GM18907 (cell line): ENCODE results near the gene SLC34A3.
A peak's percentile ranks its signal among the peaks of the same experiment; 100 is the strongest.

Experiments used
- ATAC-seq: cut with Tn5 transposase; IDR thresholded peaks from one replicate; pipeline ENCODE4 v1.9.1; 2021; ENCODE audit warnings: mild to moderate bottlenecking, moderate library complexity; ENCODE audit not compliant: unreplicated experiment

SLC34A3 gene

DNA sequence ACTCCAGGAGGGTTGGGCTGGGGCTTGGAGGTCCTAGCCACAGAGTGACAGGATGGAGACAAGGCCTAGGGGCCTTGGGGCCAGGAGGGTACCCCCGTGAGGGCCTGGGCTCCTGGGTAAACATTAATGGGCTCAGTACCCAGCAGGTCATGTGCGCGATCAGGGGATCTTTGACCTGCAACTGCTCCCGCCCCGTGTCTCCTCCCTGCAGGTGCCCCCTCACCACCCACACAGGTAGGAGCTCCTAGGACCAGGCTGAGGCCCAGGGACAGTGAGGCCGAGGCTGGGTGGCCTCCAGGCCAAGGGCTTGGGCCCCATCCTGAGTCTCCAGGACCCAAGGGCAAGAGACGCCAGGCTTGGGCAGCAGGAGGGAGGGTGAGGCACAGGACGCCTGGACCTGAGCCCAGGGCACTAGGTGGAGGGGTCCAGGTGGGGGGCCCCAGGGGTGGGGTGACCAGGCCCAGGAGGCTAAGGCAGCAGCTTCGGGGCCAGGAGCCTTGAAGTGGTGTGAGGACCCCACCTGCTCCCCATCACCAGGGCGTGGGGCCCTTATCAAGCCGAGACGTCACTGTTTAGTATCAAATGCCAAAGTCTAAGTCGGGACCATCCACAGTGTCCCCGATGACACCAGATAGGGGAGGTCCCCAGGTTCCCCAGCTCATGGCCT, at the start of gene SLC34A3:
TSS of gene SLC34A3 (plus strand) at position 197 of the 667 bp plus-strand sequence. CDS start 802 bp downstream, outside the sequence.
- no peak for ATAC-seq

DNA sequence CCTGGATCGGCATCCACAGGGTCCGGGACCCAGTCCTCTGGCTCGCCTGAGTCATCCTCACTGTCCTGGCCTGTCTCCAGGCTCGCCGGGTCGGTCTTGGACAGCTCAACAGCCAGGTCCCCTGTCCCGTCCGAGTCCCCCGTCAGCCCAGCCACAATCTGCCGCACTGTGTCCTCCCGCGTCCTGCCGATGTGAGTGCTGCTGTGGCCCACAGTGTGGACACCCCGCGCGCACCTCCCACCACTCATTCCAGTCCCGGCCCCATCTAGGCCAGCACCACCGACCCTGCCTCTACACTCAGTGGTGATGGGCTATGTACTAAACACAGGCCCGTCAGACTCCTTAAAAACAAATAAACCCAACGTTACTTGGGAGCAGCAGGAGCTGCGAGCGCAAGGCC, 49.0 kb upstream of the SLC34A3 start:
- ATAC-seq = no peak

DNA sequence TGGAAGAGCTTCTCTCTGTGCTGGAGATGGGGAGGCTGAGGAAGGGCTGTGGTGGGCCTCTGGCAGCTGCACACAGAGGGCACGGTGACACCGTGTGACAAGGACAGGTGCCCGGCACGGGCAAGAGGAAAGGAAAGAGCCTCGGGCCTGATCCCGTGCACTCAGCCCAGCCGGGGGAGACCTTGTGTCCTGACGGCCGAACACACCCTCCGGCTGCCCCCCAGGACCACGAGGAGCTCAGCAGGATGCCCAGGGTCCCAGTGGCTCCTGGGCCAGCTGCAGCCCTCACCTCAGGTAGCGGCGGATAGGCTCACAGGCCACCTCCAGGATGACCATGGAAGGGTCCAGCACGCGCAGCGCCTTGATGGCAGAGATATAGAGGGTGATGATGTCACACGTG, 47.9 kb upstream of the SLC34A3 start:
- ATAC-seq = no peak

DNA sequence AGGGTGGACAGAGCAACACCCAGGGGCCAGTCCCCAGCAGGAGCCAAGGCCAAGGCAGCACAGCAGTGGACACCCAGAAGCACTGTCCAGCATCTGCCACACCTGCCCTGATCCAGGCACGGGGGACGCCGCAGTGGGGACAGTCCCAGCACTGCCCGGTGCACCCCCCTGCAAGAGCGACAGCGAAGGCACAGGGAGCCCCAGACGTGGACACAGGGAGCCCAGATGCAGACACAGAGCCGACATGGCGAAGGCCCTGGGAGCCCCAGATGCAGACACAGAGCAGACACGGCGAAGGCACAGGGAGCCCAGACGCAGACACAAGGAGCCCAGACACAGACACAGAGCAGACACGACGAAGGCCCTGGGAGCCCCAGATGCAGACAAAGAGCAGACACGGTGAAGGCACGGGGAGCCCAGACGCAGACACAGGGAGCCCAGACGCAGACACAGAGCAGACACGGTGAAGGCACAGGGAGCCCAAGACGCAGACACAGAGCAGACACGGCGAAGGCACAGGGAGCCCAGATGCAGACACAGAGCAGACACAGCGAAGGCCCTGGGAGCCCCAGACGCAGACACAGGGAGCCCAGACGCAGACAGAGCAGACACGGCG, 46.6 kb upstream of the SLC34A3 start:
- ATAC-seq = no peak

DNA sequence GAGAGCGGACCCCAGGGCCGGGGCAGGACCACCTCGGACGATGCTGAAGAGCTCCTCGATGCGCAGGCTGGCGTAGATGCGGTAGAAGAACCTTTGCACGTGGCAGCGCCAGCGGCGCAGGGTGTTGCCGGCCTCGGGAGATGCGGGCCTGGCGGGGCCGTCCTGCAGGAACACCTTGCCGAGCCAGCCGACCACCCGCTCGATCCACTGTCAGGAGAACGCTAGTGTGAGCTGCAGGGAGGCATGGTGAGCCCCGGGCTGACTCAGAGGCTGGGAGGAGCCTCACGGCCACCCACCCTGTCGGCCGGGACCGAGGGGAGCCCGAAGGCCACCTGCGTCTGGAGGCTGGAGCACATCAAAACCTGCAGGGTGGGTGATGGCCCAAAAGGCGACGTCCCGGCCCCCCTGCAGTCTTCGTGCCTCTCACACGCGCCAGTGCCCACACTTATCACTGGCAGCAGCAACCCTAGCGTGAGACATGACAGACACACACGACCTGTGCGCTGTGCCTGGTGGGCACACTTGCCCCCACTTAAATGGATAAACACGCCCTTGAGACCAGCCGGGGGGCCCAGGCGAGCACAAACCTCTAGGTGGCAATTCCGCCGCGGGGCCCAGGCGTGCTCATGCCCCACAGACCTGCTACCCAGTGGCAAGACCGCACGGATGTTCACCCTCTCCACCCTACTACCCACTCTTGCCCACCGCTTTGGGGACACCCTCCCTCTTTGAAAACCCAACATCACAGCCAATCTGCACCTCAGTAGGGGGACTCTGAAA, 45.6 kb upstream of the SLC34A3 start:
- no peak for ATAC-seq

DNA sequence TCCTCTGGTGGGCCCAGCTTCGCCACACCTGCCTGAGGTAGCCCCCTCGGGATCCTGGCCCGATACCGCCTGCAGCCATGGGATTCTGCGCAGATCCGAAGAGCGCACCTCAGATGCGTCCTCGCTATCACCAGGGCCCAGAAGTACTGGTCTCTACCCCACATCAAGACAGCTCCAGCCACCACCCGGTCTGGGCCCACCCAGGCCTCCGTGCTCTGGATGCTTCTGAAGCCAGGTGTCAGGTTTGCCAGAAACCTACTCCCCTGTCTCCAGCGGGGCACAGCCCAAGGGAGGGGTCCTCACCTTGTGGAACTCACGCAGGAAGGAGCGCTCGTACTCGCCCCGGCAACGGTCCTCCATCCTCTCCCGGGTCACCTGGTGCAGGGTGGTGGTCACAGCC, 44.8 kb upstream of the SLC34A3 start:
- no peak for ATAC-seq

DNA sequence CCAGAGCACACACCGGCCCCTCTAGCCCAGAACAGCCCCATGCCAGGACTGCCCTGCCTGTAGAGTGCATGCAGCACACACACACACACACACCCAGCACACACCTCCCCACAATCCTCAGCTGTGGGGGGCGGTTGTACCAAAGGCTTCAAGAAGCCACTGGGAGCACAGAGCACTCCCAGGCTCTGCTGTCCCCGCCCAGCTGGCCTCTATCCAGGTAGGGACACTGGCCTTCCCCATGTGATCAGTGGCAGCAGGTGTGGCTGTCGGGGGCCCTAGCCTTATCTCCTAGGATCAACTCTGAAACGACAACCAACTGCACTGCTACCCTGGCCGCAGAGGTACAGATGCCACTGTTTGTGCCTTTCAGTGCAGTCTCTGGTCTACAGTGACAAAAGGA, 44.3 kb upstream of the SLC34A3 start:
- ATAC-seq = no peak

DNA sequence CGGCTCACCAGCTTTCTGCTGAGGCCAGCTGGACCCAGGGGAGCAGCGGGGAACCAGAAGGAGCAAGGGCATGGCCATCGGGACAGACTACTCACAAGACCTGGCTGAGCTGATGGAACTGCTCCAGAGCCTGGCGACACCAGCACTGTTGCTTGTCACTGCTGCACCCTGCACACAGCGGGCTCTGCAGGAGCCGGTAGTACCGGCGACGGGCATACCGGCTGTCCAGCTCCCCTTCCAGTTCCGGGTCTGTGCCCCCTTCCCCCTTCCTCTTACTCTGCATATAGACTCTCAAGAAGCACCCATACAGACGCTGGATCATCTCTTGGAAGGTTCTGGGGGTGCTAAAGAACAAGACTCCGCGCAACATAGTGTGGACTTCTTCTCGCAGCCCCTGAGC, 43.3 kb upstream of the SLC34A3 start:
- ATAC-seq = no peak

DNA sequence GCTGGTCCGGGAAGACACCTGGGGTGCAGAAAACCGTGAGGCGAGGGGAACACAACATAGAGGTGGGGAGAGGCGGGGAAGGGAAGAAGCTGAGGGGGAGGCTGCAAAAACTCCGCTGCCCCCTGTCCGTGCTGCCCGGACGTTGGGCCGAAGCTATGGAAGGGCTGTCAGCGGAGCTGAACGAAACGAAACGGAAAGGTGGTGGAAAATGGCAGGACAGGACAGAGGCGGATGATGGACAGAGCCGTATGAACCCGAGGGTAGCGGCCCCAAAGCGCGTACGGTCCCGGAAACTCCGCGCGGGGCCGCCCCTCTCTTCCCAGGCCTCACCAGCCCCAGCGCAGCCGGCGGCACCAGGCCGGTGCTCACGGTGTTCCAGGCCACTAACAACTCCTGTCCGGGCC, 42.6 kb upstream of the SLC34A3 start:
- ATAC-seq = no peak

DNA sequence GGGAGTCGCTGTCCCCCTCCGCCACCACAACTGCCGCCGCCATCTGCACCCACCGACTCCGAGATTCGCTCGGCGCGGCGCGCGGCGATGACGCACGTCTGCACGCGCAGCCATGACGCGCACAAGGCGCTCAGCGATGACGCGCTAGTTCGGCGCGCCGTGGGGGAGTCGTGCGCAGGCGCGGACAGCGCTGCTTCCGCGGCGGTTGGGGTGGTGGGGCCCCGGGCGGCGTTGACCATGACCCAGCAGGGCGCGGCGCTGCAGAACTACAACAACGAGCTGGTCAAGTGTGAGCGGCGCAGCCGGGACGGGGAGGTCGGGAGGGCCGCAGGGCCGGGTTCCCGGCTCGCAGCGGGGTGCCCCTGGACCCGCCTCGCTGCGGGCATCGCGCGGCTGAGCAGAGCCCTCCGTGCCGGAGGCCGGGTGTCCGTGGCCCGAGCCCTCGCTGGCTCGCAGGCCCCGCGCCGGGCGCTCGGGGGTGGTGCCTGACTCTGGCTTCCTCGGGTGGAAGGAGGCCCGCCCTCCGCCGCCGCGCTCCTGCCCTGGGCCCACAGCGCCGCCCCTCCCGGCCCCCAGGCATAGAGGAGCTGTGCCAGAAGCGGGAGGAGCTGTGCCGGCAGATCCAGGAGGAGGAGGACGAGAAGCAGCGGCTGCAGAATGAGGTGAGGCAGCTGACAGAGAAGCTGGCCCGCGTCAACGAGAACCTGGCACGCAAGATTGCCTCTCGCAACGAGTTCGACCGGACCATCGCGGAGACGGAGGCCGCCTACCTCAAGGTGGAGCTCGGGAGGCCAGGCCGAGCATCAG, 42.0 kb upstream of the SLC34A3 start, which contains the start of the genes ANAPC2 and SSNA1:
TSS of gene ANAPC2 (minus strand) at position 71 of the 807 bp plus-strand sequence. CDS start at position 43, 28 bp downstream.
TSS of gene SSNA1 (plus strand) at position 187 of the 807 bp plus-strand sequence. CDS start at position 238, 51 bp downstream.
- peak; percentile 72 for ATAC-seq

DNA sequence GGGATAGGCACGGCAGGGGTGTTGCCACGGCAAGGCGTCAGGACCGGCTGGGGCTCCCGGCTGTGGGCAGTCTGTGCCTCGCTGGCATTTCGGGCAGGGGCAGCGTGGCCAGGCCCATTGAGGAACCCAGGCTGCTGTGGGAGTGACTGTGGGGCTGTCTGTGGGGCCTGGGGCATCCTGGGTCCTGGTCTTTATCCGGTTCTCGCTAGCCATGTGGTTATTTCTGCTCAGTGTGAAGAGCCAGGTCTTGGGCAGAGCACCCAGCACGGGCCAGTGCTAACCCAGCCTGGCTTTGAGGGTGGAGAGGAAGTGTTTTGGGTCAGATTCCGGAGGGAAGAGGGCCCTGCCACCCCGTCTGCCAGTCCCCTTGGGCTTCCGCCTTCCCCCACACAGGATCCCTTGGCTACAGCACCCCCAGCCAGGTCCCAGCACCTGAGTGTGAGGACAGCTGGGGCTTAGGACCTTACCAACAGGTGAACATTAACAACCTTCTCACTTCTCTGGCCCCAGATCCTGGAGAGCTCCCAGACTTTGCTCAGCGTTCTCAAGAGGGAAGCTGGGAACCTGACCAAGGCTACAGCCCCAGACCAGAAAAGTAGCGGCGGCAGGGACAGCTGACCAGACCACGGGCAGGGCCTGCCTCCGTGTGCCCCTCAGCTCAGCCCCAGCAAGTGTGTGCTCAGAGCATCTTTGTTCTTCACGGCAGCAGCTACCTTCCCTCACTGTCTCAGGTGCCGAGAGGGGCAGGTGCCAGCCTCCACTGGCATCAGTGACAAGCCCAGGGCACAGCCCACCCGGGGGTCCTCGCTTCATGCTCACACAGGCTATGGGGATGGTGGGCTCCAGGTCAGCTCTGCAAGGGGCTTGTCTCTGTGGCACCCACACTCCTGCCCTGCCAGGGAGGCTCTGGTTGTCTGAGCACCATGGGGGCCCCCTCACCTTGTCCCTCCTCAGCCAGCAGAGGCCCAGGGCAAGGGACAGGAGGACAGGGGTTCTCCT, 41.1 kb upstream of the SLC34A3 start:
- ATAC-seq = peak; percentile 6

DNA sequence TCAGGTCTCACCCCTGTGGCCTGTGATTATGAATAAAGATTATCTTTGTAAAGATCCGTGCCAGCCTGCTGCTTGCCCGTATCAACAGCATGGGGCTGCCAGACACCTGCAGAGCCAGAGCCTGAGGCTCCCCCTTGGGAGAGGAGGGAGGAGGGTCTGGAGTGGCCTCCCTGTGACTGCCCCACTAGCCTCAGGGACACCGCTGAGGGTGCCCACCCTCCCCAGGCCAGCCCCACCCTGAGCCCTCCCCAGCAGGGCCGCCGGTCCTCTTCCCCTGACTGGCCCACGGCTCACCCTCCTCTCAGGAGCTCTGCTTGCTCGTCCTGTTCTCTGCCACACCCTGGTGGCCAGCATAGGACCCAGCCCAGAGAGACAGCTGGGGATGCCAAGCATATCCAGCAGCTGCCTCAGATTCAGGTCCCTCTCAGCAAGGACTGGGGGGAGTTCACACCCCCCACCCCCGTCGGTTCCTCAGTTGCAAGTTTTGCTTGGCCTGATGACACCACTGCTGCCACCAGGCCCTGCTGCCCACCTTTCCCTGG, 40.3 kb upstream of the SLC34A3 start:
- ATAC-seq = no peak

DNA sequence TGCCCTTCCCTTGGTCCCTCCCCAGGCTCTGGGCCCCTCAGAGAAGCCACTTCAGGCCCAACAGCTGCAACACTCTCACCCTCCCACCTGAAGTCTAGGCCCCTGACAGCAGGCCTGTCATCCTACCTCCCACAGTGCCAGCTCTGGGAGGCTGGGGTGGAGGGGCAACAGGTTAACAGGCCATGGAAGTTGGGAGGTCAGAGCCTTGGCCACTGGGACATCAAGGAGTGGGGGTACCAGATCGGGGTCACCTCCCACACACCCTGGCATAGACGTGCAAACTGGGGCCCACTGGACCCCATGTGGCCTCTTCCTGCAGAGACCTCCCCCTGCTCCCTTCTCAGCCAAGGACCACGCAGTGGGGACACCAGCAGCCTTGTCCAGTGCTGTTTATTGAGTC, 39.5 kb upstream of the SLC34A3 start:
- ATAC-seq = no peak

DNA sequence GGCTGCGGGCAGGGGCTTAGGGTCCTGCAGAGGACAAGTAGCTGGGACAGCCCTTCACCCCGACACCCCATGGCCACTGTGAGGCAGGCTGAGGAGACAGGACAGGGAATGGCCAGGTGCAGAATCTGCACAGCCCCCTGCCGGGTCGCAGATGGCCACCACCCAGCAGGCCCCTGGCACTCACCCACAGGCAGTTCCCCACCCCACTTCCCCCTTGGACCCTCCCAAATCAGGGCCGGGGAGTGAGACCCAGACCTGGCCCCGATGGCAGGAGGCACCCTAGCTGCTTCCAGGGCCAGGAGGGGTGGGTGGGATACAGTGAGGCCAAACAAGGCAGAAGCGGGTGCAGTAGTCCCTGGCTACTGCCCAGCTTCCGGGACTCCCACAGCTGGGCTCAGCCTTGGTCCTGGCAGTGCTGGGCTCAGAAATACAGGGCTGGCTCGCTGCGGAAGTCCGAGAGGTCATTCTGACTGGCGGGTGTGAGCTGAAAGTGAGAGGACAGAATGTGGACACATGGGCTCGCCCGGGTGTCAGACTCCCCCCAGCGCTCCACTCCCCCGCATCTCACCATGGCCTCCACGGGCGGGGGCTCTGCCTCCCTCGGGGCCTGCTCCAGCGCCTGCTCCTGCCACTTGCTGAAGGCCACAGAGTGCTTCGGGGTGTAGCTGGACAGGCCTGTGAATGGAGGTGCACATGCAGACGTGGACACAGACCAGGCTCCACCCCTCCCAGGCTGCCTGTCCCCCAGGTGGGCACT, 38.8 kb upstream of the SLC34A3 start:
- no peak for ATAC-seq

DNA sequence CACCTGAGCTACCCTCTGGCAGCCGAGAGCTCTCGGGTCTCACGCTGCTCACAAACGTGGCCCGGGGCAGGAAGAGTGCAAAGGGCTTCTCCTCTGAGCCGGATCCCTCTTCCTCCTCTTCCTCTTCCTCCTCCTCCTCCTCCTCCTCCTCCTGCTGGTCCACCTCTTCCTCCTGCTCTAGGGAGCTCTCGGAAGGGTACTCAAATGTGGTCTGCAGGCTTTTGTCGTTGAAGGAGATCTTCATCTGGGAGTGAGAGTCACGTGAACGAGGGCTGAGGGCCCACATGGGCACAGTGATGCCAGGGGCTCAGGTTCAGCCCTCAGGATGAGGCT, 38.3 kb upstream of the SLC34A3 start:
- ATAC-seq = no peak

DNA sequence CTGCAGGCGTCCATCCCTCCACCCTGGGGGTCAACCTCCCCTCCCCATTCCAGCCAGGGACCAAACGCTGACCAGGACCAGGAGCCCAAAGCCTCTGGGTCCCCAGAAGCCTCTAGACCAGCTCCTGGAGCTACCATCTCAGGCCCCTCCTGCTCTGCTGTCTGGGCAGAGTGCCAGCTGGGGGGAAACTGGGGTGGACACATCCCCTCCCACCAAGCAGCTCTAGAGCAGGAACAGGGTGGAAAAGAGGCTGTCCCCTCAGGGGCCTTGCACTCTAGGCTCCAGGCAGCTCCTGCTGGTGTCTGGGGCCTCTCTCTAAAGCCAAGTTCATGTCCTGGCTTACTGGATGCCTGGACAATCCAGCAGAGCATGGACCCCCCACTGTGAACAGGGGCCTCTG, 37.8 kb upstream of the SLC34A3 start:
- no peak for ATAC-seq

DNA sequence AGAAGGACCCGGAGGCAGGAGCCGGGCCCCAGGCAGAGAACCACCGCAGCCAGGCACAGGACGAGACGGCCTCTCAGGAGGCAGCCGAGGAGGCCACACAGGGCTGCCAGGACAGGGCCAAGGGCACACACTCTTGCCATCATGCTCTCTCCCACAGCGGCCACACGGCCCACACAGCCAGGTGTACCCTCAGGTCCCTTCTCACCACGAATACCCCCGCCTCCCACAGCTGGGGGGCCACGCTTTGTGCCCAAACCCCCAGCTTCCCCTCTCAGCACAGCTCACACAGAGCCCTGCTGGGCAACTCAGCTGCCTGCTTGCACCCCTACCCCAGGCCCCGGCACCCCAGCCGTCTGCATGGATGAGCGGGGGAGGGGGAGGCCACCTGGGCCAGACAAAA, 36.9 kb upstream of the SLC34A3 start:
- ATAC-seq = no peak

DNA sequence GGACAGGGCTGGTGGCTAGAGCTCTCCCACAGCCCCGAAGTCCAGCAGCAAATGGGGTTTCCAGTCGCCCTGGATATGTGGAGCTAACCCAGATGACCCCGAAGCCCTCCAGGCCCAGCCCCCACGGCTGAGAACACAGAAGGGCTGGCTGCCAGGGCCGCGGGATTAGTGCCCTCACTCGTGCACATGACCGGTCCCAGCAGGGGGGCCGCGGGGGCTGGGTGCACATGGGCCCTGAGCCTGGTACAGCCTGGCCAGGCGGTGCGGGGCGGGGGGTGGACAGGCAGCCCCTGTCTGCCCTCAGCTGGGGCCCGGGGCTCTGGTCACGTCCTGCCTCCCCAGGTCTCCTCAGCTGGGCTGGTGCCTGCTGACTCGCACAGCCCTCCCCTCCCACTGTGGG, 36.3 kb upstream of the SLC34A3 start:
- ATAC-seq = no peak

DNA sequence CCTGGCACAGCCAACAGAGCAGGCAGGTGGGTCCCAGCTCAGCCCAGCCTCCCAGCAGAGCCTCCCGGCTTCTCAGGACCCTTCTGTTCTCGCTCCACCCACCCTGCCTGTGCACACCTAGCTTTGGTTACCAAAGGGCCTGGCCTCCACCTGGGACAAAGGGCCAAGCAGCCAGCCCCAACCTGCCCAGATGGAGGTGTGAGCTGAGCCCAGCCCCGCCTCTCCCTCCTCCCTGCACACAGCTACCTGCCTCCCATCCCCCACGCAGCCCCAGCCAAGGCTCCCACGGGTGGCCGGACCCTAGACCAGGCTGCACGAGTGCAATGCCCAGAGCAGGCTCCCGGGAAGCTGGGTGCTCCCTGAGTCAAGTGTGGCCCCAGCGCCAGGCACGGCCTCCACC, 35.8 kb upstream of the SLC34A3 start:
- ATAC-seq = no peak
